Bronchial epithelial cell (primary cell): Measurements from ENCODE around the gene LRMDA. TPM values are rescaled to one million over a fixed set of nuclear protein-coding genes. Genes with fewer than 3 reads are reported as not detected.

Source experiments
- DNase-seq: peaks from one replicate; pipeline ENCODE4 v3.0.0-alpha.2; 2010; ENCODE audit warnings: low read depth
- FAIRE-seq: peaks from 2 replicates; lab custom pipeline; 2011; peaks lifted over from hg19 to GRCh38; lab: Jason Lieb, UNC
- H3K27me3 ChIP-seq: 2 replicates; pipeline ENCODE4 v1.5.1; 2011; ENCODE audit warnings: low read length; ENCODE audit not compliant: control insufficient read depth, insufficient read depth
- H3K36me3 ChIP-seq: 2 replicates; pipeline ENCODE4 v1.5.1; 2011; ENCODE audit warnings: low read length; ENCODE audit not compliant: control insufficient read depth, insufficient read depth
- H3K4me3 ChIP-seq: 2 replicates; pipeline ENCODE4 v1.5.1; 2011; ENCODE audit warnings: mild to moderate bottlenecking, low read depth, low read length, control low read depth
- total RNA-seq: library from RNA; depleted of rRNA; stranded (reverse); fragments of >200 nt; gene quantifications from 2 replicates; pipeline ENCODE4 v1.2.1, GENCODE V29; 2014
- TF ChIP-seq, protein P1 (sequence below): IDR thresholded peaks from 2 replicates; pipeline ENCODE4 v1.5.1; 2011; ENCODE audit warnings: mild to moderate bottlenecking, moderate library complexity, low read length, control low read depth, inconsistent platforms; ENCODE audit not compliant: insufficient read depth, severe bottlenecking

Gene LRMDA
- total RNA-seq, 1 donor from 2014 or later = 1.6 TPM

DNA sequence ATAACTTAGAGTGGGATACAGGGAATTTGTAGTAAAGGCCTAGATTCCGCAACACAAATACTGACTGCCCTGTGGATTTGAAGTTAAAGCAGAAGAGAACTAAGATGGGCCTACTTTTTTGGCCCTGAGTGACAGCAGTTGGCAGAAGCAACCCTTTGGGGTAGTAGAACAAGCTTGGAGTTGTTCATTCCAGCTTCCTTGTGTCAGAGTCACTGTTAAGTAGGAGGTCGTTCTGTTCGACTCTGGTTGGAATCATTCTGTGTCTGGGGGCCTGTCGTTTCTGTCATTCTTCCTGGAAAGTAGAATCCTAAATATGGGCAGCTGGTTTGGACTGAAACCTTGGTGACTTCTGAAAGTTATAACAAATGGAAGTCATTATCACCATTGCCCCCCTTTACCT is 865.9 kb downstream of the LRMDA start:
- TF ChIP-seq, protein P1, sequence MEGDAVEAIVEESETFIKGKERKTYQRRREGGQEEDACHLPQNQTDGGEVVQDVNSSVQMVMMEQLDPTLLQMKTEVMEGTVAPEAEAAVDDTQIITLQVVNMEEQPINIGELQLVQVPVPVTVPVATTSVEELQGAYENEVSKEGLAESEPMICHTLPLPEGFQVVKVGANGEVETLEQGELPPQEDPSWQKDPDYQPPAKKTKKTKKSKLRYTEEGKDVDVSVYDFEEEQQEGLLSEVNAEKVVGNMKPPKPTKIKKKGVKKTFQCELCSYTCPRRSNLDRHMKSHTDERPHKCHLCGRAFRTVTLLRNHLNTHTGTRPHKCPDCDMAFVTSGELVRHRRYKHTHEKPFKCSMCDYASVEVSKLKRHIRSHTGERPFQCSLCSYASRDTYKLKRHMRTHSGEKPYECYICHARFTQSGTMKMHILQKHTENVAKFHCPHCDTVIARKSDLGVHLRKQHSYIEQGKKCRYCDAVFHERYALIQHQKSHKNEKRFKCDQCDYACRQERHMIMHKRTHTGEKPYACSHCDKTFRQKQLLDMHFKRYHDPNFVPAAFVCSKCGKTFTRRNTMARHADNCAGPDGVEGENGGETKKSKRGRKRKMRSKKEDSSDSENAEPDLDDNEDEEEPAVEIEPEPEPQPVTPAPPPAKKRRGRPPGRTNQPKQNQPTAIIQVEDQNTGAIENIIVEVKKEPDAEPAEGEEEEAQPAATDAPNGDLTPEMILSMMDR = no peak
- FAIRE-seq (no peak), DNase-seq (no peak)
- Histone ChIP-seq H3K4me3 (no peak overlapping the region), H3K27me3 (no peaks in the 10 kb centered on the region), H3K36me3 (no peaks in the 10 kb centered on the region)

DNA sequence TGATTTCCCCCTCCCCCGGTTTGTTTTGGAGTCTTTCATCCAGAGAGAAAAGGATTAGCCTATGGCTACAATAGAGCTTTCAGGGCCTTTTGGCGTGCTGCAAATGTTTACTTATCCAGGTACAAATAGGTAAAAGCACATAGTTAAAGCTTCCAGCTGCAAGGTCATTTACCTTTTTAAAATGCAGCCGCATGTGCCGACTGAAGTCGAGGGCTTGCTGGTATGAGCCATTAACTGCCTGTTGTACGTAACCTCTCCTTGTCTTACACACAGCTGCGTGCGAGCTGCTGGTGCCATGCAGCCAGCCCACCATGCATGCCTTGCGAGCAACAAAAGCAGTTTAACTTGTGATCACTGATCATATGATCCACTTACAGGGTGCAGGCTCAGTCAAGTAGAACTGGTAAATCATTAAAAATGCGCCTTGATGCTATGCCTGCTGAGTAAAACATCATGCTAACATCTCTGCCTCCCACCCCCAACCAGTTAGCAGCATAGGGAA is 866.4 kb downstream of the LRMDA start:
- DNase-seq = no peak
- FAIRE-seq = peak; percentile 83
- TF ChIP-seq, protein P1 = no peak
- H3K4me3 ChIP-seq = no peak overlapping the region
- no peaks in the 10 kb centered on the region for H3K36me3 ChIP-seq
- no peaks in the 10 kb centered on the region for H3K27me3 ChIP-seq

DNA sequence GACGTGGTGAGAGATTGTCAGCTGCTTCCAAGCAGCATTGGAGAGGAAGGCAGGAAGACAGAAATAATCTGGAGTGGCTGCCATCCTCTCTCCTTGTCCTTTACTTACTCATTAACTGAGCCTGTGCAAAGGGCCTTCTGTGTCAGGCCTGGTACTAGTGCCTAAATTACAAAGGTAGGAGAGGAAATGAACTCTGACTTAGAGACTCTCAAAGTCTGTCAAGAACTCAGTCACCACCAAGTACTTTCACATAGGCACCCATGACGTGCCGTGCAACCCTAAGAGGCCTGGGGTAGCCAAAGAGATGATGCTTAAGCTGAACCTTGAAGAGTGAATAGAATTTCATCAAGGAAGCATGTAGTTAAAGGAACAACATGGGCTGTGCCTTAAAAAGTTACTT is 866.9 kb downstream of the LRMDA start:
- no peak for FAIRE-seq
- H3K36me3 ChIP-seq = no peaks in the 10 kb centered on the region
- TF ChIP-seq, protein P1 = no peak

DNA sequence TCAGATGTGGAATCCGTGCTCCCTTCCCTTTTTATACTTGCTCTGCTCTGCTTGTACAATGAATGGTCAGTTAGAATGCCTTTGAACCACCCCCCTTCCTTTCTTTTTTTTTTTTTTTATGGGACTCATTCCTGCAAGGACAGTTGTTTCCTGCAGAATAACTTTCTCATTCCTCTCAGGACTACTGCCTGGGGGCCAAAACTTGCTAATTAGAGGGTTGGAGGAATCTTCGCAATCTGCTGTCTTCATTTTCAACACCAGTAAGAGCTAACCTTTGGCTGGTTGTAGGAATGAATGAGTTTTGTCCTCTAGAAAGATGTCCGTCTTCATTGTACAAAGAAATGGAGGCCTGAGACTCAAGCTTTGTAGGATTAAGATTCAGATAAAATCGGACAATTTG is 868.1 kb downstream of the LRMDA start:
- Histone ChIP-seq H3K27me3 (no peaks in the 10 kb centered on the region), H3K4me3 (no peak overlapping the region), H3K36me3 (no peaks in the 10 kb centered on the region)
- FAIRE-seq = no peak
- TF ChIP-seq, protein P1 = no peak
- no peak for DNase-seq

More for the DNA sequence above, 866.9 kb downstream of the LRMDA start:
- H3K4me3 ChIP-seq = no peak overlapping the region
- H3K27me3 ChIP-seq = no peaks in the 10 kb centered on the region
- no peak for DNase-seq

DNA sequence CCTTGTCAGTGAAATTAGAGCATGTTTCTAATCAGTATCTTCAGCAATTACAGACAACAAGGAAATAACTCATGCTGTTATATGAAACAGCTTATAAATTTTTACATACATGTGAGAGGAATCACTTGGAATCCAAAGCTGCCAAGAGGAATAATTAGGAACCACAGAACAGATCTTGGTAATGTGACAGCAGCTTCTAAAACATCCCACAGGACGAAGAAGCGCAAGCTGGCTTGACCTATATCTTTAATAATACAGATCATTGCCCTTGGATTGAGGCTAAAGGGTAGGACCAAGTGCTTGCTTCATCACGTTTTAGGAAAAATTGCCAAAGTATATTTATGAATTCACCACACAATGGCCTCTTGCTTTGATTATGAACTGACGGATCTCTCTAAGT is 869.8 kb downstream of the LRMDA start:
- H3K4me3 ChIP-seq = no peak overlapping the region
- no peaks in the 10 kb centered on the region for H3K27me3 ChIP-seq
- TF ChIP-seq, protein P1 = no peak
- H3K36me3 ChIP-seq = no peaks in the 10 kb centered on the region
- DNase-seq (no peak), FAIRE-seq (no peak)

DNA sequence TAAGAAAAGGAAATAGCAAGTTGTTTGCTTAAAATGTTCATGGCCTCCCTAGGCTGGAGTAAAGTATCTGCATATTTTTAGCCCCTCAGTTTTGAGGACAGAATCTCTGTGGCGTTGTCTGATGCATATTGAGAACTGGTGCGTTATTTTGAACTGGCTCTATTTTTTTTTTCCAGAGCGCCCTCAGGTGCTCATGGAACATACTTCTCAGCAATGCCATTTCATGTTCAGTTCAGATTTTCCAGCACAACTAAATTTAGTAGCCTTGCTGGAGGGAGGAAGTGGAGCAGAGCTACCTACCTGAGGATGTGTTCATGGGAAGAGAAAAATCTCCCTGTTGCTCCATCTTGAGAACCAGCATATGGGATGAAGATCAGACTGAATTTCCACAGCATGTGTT is 870.5 kb downstream of the LRMDA start:
- TF ChIP-seq, protein P1 = no peak
- H3K36me3 ChIP-seq = no peaks in the 10 kb centered on the region
- FAIRE-seq = no peak
- no peaks in the 10 kb centered on the region for H3K27me3 ChIP-seq
- peak; percentile 24 for DNase-seq
- H3K4me3 ChIP-seq = no peak overlapping the region
